GM18873 (cell line): ENCODE data around the gene SEC31A.

Experiments used
- ATAC-seq: cut with Tn5 transposase; IDR thresholded peaks from one replicate; pipeline ENCODE4 v1.9.1; 2021; ENCODE audit warnings: mild to moderate bottlenecking, moderate library complexity, moderate number of reproducible peaks; ENCODE audit not compliant: unreplicated experiment, low FRiP score

SEC31A gene

DNA sequence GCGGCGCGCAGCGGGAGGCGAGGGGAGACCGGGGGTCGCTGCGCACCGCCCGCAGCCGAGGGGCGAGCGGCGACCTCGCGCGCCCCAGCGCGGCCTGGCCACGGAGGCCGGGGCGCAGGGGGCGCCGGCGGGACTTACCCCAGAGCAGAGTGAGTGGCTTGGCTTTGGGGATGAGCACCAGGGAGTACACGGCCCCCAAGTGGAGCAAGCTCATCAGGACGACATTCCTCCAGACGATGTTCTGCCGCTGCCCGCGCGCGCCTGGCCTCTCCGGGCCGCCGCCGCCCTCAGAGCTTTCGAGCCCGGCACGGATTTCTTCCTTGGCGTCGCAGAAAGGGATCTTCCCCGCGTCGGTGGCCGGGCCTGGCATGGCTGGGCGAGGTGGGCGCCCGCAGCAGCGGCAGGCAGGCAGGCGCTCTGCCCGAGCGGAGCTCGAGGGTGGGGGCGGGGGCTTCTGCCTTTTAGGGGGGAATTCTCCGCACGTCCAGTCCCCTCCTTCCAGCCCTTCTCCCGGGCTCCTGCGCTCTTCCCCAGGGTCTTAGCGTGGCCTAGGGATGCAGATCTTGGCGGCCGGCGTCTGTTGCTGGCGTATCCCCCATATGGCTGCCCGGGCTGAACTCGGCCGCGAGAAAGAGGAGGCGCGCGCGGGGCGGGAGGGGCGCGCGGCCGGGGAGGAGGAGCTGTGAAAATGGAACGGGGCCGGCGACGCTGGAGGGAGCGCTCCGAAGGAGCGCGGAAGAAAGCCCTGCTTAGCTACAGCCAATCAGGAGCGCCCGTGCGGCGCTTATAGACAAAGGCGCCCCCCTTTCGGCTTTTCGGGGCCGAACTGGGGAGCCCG, 92.6 kb downstream of the SEC31A start, which contains the start of gene SCD5:
SCD5 (minus strand) TSS at position 629 of the 838 bp plus-strand sequence; CDS start at position 370, 259 bp downstream.
- ATAC-seq, result peak; percentile 61

DNA sequence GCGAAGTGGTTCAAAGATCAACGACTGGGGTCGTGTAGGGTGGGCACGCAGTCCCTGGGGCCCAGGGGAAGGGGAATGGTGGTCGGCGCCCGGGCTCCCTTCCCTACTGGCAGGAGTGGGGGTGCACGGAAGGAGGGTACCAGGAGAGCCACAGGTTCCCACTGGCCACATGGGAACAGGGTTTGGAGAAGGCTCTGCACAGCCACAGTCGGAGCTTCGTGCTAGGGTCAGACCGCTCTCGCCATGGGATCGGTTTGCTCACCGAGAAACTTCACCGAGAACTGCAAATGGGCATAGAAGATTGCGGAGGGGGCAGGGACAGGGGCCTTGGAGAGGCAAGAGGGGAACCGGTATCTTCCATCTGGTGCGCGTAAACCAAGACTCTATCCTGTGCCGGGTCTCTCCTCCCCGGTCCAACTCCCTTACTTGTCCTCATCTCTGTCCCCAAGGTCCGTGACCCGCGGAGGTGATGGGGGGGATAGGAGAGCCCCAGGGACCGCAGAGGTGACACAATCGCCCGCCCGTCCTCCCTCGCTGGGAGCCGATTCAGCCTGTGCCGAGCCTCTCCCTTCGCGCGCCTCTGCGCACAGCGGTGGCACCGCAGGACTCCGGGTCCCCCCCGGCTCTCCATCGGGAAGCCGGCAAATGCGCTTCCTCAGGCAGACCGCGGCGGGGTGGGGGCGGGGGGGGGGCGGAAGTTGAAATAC, 93.4 kb downstream of the SEC31A start:
- no peak for ATAC-seq

- no peak for ATAC-seq
Measured at GRCh38 chr4:82797040-82797404, 93.9 kb downstream of the SEC31A start.

DNA sequence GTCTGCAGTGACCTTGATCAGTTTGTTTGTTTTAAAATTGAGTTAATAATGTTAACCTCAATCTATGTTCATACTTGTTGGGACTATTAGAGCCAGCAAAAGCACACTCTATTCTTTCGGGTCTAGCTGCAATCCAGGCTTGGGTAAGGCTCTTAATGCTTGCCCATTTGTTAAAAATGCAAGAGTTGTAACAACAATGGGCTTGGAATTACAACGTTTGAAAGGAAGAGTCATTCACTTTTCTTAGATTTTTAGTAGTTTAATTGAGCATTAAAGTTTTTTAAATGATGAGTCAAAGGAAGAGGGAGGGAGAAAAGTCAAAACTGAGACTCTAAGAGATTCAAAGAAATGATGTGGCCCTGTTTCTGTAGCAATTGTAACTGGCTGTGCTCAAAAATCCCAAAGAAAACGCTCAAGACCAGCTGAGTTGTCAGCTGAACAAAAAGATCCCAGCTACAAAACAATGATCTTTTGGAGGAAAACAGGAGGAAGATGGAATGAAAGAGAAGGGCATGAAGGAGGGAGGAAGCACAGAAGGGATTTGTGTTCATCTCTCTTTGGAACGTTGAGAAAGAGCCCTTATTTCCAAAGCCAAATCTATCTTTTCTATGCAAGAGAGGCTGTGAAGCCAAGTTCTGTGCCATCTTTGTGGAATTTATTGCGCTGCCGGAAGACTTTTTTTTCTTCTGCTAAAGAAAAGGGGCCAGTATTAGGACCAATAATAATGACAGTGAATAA, 97.9 kb downstream of the SEC31A start:
- ATAC-seq, result no peak

DNA sequence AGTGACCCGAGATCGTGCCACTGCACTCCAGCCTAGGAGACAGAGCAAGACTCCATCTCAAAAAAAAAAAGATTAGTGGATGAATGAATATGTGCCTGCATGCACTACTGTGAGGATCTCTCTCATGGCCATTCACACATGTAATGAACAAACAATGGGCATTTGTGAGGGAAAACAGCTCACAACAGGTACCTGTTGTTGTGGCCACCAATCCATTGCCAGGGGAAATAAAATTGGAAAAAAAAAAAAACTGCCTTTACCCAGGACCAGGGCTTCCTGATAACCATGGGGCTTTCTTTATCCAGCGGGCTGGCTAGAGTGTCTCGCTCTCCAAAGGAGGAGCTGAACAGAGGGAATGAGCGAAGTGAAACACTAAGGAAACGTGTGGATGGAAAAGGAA, 99.8 kb downstream of the SEC31A start:
- ATAC-seq, result no peak

DNA sequence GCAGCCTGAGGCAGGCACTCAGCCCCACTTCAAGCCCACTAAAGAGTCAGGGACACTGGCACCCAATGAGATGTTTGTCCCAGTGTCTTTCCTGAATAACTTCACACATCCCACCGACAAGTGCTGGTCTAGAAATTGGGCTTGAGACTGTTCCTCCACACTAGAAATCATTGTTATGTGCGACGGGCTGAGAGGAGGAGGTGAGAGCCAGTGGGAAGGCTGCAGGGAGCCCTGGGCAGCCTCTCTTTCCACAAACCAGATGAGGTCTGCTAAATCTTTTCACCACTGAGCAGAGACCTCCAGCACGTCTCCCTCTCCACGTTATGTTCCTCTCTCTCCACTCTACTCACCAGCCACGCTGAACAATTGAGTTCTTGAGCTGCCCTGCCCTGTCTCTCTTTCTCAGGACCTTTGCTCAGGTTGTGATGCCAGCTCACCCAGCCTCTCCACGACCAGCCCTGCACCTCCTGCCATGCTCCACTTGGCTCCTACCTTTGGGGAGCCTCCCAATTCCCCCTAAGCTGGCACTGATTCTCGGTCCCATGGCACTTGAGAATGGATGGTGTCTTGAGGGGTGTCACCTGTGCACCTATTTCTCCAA, 100.8 kb downstream of the SEC31A start:
- ATAC-seq, result no peak

DNA sequence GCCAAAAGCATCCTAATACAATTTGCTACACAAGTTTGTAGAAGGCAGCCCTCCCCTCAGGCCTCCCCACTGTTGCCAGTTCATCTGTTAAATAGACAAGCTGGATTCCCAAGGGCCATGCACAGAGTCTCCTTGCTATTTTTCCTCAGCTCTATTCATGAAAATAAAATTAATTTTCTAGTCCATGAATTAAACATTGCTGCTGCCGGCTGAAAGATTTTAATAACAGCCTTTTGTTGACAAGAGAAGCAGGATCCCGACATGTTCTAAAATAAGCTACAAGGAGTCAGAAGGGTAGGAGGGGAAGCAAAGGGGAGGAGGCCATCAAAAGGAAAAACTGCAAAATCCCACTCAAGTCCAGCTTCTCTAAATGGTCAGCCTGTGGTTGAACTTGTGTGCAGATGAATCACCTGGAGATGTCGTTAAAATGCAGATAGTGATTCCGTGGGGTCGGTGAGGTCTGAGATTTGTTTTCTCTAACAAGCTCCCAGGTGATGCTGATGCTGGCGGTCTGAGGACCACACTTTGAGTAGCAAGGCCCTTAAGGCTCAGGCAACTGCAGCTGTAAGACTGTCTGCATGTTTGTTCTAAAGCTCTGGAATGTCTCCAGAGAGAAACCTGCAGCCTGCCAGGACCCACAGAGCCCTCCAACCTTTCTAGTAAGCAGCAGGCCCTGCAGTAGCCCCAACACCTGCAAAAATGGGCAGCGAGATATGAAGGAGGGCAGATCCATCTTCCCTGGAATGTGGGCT, 101.8 kb downstream of the SEC31A start:
- no peak for ATAC-seq

DNA sequence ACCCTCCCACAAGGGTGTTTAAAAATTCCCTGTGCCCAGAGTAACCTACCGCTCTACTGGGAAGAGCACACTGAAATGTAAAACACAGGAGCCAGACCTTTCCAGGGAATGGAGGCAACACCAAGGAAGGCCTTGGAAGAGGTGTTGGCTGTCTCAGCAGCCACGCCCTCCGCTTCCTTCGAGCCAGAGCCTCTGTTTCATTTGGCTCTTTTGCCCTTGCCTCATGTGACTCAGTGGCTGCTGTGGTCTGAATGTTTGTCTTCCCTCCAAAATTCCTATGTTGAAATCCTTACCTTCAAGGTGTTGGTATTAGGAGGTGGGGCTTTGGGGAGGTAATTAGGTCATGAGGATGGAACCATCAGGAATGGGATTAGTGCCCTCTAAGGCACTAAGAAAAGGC, 103.6 kb downstream of the SEC31A start:
- ATAC-seq, result no peak

GRCh38 chr4:82786828-82787227, 104.1 kb downstream of the SEC31A start:
- no peak for ATAC-seq

GRCh38 chr4:82785611-82786400, 105.1 kb downstream of the SEC31A start:
- no peak for ATAC-seq

GRCh38 chr4:82784681-82785610, 106.0 kb downstream of the SEC31A start:
- ATAC-seq, result no peak

DNA sequence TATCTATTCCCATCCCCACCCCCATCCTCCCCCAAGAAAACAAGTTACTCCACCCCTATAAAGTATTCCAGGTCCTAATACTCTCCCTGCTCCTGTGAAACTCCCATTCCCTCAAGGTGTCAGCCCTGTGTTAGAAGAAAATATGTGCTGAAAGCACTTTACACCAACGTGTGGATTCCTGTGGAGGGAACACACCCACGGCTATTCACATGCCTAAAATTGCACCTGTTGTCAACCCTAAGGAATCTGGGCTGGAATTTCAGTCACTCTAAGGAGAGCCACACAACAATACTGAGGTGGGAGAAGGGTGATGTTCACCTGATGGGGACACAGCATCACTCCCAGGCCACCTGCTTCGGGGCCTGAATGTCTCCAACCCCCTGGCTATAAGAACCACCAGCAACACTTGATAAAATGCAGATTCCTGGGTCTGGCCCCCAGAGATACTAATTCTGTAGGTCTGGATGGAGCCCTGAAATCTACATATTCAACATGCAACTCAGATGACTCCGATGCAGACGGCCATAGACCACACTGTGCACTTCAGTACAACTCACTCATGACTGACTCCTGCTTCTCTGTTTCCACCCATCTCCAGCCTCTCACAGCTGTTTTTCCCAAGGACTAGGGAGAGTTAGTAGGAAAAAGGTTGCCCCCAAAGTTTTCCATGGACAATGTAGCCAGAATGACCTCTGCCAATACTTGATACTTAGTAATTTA, 108.2 kb downstream of the SEC31A start:
- ATAC-seq, result no peak

- no peak for ATAC-seq
Measured at GRCh38 chr4:82780752-82781231, 110.2 kb downstream of the SEC31A start.

DNA sequence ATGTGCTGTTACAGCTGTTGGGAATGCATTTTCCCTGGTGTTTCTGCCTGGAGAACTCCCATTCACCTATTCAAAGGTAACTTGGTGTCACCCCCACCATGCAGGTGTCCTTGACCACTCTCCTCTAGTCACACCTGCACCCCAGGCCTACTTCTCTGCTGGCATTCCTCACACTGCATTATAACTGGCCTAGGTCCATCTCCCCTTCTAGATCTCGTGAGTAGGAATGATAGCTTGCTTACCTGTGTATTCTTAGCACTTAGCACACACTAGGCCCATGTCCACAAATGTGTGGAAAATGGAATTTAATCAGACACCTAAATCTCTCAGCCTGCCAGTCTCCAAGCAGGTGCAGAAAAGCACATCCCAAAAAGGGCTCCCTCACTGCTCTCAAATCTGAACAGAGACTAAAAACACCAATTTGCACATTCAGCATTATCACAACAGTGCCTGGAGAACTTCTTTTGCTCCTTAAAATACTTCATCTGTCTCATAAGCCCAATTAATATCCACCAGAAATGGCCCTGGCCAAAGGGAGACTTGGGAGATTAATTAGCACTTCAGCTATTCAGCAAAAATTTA, 110.7 kb downstream of the SEC31A start:
- no peak for ATAC-seq

DNA sequence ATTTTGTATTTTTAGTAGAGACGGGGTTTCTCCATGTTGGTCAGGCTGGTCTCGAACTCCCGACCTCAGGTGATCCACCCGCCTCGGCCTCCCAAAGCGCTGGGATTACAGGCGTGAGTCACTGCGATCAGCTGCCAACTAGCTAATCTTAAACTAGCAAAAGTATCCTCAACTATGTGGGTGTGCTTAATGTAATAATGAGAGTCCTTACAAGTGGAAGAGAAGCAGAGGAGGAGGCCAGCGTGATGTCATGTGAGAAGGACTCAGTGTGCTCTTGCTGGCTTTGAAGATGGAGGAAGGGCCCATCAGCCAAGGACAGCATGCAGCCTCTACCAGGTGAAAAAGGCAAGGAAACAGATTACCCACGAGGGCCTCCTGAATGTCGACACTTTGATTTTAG, 111.9 kb downstream of the SEC31A start:
- no peak for ATAC-seq

DNA sequence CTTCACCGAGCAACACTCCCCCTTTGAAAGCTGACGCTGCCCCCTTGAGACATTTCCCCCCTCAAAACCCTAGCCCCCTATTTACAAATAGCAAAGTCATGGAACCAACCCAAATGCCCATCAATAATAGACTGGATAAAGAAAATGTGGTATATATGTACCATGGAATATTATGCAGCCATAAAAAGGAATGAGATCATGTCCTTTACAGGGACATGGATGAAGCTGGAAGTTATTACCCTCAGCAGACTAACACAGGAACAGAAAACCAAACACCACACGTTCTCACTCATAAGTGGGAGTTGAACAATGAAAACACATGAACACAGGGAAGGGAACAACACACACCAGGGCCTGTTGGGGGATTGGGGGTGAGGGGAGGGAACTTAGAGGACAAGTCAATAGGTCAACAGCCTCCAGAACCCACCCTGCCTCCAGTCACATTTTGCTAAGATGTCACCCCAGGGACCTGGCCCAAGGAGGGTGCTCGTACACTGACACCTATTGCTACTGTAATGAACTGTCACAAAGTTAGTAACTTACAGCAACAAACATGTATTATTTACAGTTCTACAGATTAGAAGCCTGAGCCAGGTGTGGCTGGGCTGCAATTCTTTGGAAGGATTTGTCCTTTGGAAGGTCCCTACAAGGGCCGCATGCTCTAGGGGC, 113.0 kb downstream of the SEC31A start:
- ATAC-seq, result no peak
